ENCODE data around the gene HMGB3.
"Not testable (repeated sequence)": the region's sequence is repeated elsewhere in the genome, so short reads cannot be mapped to it uniquely, and the experiment has no call there.

Gene HMGB3

DNA sequence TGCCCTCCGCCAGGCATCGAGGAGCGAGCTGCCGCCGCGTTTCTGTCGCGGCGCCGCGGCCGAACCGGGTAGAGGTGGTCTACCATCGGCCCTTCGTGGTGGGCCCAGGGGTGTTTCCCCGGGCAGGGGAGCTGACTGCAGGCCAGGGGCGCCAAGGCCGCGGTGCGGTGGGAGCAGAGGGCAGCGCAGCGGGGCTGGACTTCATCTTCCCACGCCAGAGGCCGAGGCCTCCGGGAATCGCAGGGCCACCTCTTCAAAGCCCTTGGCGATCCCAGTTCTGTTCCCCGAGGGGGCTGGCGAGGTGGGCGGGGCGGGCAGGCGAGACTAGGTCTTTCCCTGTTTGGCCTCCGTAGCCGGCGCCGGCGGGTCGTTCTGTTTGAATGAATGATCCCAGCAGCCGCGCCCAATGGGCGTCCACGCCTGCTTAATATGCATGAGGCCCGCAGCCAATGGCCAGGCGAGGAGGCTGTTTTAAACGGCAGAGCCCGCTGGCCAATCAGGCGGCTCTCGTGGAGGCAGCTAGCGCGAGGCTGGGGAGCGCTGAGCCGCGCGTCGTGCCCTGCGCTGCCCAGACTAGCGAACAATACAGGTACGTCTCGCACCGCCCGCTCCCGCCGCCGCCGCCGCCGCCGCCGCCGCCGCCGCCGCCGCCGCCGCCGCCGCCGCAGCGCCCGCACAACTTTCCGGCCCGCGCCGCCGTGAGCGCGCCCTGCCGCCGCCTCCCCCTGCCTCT lies at the start of gene HMGB3:
Gene HMGB3, plus strand, starts transcription at position 548 of the 733 bp plus-strand sequence. CDS start 2,265 bp downstream, outside the sequence.
- peak; percentile 3 to 86 (median 63) for DNase-seq

- no peak for DNase-seq
Measured at GRCh38 chrX:150933945-150934350, 49.2 kb upstream of the HMGB3 start.

DNA sequence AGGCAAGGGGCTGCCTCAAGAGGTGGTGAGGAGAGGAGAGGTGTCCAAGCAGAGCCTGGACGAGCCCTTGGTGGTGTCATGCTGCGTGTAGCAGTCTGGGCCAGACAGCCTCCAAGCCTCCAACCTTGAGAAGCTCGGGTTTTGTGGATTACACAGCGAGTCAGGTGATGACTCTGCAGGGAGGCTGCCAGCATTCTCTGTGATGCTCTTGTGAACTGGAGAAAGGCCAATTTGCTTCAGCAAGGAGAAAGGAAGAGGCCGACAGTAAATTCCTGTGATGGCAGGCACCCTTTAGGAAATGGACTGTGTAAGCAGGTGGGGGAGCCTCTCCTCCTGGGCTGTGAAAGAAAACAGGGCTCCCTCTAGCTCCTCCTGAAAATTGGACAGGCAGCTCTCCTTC lies 48.7 kb upstream of the HMGB3 start:
- DNase-seq = peak in 1 of 58 donors; percentile 2

DNA sequence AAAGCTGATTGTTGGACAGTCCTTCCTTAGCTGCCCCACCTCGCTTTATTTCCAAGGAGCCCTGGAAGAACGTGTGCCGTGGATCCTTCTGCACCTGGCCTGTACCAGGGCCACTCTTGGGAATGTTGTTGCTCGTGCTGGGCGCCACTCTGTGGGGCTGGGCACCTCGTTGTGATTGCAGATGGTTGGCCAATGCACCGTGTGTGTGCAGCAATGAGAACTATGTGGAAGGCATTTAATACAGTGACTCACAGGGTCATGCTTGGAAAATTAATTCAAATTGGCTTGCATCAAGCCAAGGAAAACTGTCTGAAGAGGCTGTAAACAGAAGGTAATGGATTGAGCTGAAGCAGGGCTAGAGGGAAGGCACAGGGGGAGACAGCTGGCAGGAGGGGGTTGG lies 47.7 kb upstream of the HMGB3 start:
- no peak for DNase-seq

- no peak for DNase-seq
Measured at GRCh38 chrX:150936556-150936955, 46.6 kb upstream of the HMGB3 start.

- no peak for DNase-seq
Measured at GRCh38 chrX:150940844-150941495, 42.2 kb upstream of the HMGB3 start.

- DNase-seq = no peak
Measured at GRCh38 chrX:150941580-150941979, 41.6 kb upstream of the HMGB3 start.

DNA sequence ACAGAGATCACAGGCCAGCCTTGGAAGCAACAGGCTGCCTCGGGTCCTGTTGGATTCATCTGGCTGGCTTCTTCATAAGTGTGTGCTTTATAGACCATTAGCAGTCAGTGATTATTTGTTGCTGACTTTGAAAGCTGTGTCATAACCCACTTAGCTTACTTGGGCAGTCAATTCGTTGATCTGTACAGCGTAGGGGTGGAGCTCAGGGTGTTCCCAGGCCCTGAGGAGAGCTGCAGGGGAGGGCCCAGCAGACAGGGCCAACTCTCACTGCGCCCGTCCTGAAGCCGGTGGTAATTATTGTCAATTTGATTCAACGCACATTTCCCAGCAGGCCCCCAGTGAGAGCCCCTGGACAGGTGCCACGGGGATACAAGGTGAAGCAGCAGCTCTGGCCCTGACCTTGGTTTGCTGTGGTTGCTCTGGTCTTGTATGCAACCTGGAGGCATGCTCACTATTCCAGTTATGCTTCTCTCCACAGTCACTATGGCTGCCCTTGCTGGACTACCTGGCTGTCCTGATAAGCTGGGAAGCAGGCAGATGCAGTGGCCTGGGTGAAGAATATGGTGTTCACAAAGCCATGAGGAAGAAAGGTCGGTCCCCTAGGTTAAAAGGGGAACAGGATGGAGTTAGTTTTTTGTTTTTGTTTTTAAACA lies 40.1 kb upstream of the HMGB3 start:
- no peak for DNase-seq

- no peak for DNase-seq
Measured at GRCh38 chrX:150944233-150944632, 38.9 kb upstream of the HMGB3 start.

DNA sequence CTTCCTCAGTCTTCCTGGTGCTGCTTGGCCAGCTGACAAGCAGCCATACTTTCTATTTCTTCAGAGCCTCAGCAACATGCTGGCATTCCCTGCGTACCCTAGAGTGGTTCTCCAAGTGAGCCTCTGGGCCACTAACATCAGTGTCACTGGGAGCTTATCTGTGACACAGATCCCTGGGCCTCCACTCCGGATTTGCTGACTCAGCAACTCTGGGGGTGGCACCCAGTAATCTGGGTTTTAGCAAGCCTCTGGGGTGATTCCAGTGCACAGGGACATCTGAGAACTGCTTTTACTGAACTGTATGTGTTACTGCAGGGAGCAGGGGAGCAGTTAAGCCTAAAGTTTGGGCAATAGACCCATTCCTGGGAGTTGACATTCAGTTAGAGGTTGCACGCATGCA lies 28.2 kb upstream of the HMGB3 start:
- DNase-seq = no peak

- no peak for DNase-seq
Measured at GRCh38 chrX:150955590-150955989, 27.5 kb upstream of the HMGB3 start.

DNA sequence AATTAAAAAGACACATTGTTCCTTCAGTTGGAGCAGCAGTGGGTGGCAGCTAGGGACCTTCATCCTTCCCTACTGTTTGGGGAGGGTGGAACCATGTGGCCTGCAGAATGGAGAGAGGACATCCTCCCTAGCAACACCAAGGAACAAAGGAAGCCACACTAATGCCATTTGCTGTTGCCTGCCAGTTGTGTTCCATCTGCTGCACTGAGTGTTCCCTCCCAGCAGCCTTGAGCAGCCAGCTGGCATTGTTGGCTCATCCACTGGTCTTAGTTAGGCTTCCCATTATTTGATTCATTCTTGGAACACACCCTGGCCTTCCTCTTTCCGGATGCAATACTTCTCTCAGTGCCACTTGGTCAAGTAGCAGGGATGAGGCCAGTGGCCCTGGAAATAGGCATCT lies 25.0 kb upstream of the HMGB3 start:
- DNase-seq = peak in 28 of 58 donors; percentile 0 to 51 (median 7)

- no peak for DNase-seq
Measured at GRCh38 chrX:150959557-150959956, 23.6 kb upstream of the HMGB3 start.

DNA sequence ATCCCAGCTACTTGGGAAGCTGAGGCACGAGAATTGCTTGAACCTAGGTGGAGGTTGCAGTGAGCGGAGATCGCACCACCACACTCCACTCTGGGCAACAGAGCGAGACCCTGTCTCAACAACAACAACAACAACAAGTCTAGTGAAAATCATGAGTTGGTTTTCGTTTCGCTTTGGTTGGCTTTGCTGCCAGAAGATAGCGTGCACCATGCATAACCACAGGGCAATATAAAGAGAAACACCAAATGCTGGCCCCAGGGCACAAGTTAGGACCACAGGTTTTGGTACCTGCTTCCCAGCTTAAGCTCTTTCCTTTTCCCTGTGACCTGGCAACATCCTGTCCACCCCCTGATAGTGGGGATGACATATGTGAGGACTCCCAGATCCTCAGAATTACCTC lies 21.5 kb upstream of the HMGB3 start:
- no peak for DNase-seq

GRCh38 chrX:150964416-150964815 lies 18.7 kb upstream of the HMGB3 start:
- not testable (repeated sequence) for DNase-seq

GRCh38 chrX:150966235-150966634 lies 16.9 kb upstream of the HMGB3 start:
- no peak for DNase-seq

GRCh38 chrX:150966742-150967141 lies 16.4 kb upstream of the HMGB3 start:
- DNase-seq = peak in 2 of 58 donors; percentile 1

DNA sequence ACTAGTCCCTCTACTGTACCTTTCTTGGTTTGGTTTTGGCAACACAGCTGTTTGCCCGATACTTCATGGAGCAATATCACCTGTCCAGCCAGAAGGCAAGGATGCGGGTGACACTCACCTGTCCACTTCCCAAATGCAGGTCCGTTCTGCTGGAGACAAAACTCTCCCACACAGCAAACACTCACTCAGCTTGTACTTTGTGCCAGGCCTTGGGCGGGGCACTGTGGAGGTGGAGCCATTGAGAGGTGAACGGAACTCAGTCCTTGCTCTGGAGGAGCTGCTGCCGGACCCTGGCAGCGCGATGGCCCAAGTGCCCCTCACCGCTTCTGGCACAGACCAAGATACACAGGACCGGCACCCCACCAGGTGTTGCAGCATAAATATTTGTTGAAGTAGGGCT lies 15.3 kb upstream of the HMGB3 start:
- no peak for DNase-seq

DNA sequence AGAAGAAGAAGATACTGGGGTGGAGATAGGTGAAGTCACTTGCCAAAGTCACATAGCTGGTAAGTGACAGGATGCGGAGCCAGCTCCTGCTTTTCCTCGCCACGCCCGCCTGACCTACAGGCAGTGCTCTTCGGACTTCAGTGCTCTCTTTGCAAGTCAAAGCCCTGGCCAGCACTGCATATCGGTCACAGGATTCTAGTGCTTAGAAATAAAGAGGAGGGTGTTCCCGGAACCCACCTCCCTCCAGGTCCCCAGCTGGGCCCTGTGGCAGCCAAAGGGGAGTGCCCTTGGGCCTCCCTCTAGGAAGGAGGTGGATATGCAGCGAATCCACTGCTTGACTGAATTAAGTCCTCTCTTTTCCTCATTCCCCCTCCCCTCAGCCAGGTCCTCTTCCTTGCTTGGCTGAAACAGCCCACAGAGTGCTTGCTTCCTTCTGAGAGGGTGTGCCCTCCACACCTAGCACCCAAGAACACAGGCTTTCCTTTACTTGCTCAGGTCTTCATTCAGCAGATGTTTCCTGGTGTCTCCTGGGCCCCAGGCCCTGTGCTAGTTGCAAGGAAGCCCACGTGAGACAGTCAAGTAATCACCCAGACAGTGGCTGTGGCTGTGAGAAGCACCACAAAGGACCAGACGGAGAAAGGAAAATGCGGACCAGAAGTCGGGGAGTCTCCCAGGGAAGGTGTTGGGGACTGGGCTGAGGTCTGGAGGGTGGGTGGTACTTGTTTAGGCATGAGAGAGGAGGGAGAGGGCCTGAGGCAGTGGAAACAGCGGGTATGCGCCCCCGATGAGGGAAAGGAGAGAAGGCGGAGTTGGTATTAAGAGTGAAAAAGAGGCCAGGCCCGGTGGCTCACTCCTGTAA lies 14.0 kb upstream of the HMGB3 start:
- no peak for DNase-seq

GRCh38 chrX:150972450-150972849 lies 10.7 kb upstream of the HMGB3 start:
- DNase-seq = no peak

GRCh38 chrX:150975655-150976390 lies 7.3 kb upstream of the HMGB3 start:
- peak in 5 of 58 donors; percentile 2 to 18 (median 4) for DNase-seq

Measured in anterior cingulate cortex (tissue), 58 donors.